Activated T-cell treated with anti-CD3 and anti-CD28 coated beads, Interleukin-2, amount 50 U/mL, for 72 hours (primary cell): Measurements from ENCODE around the gene FGF6. TPM values are rescaled to one million over a fixed set of nuclear protein-coding genes. Genes with fewer than 3 reads are reported as not detected.

Experiments
- ATAC-seq, 2 donors: fragments of 150-1000 bp; cut with Tn5 transposase; replicated peaks in 1 of 2; 2 replicates each; pipeline ENCODE4 v1.10.0; 2021; ENCODE audit warnings: moderate library complexity in 2 of 2, mild to moderate bottlenecking in 1 of 2
- DNase-seq, 2 donors: peaks; one replicate each; pipeline ENCODE4 v3.0.0; 2021 to 2022; ENCODE audit warnings: mixed read lengths in 1 of 2
- H3K27ac Mint-ChIP-seq: one replicate; pipeline ENCODE4 v1.8.0; 2022; ENCODE audit warnings: mild to moderate bottlenecking, moderate library complexity, mixed read lengths
- H3K27me3 Mint-ChIP-seq: one replicate; pipeline ENCODE4 v1.8.0; 2022; ENCODE audit warnings: low read depth, mixed read lengths
- H3K36me3 Mint-ChIP-seq, 2 donors: one replicate each; pipeline ENCODE4 v1.8.0; 2022; ENCODE audit warnings: mixed read lengths in 2 of 2, mild to moderate bottlenecking in 1 of 2; ENCODE audit not compliant: insufficient read depth in 2 of 2
- H3K4me1 Mint-ChIP-seq: one replicate; pipeline ENCODE4 v1.8.0; 2022; ENCODE audit warnings: low read depth, mixed read lengths
- H3K4me3 Mint-ChIP-seq, 2 donors: one replicate each; pipeline ENCODE4 v1.8.0; 2022; ENCODE audit warnings: mild to moderate bottlenecking in 2 of 2, mixed read lengths in 2 of 2, moderate library complexity in 2 of 2
- H3K9me3 Mint-ChIP-seq, 2 donors: one replicate each; pipeline ENCODE4 v1.8.0; 2022; ENCODE audit warnings: mixed read lengths in 2 of 2
- total RNA-seq, 2 donors: library from RNA; stranded (reverse); gene quantifications; one replicate each; pipeline ENCODE4 v1.2.3, GENCODE V29; 2022

The FGF6 gene
- total RNA-seq, 2 donors from 2014 or later = not detected

DNA sequence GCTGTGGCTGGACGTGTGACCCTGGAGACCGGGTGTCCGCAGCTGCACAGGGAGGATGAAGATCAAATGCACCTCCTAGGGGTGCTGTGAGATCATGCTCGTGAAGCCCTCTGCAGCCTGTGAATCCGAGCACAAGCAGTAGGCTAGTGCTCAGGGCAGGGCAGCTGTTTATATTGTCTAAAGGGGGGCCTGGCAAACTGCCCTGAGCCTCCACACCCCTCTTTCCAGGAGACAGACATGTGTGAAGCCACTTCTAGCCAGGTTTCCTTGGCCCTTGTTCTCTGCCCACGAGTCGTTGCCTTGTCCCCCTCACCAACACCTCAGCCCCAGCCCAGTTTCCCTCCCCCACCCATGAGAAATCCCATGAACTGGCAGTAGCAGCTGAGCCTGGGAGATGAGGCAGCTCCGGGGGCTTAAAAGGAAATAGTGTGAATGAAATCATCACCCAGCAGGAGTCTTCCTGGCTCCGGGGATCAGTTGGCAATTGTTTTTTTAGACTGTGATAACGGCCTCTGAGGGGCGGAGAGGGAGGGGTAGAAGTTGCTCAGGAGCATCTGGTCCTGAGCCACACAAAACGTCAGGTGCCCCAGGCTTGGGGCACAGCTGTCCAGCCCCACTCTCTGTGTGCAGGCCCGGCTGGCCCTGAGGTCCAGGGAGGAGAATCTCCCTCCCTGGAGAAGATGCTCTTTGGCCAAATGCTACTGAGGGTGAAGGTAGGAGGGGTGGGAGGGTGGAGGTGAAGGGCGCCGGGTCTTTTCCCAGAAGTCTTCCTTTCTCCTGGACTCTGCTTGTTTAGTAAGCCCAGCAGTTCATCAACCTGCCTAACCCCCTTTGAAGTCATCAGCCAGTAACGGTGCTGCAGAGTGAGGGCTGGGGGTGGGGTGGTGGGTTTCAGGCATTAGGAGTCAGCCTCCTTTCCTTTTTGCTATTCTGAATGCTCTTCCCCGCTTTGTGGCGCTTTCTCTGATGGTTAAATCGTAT, 4.0 kb downstream of the FGF6 start:
- Mint-ChIP-seq H3K36me3 (no peaks in the 10 kb centered on the region), H3K27ac (no peak overlapping the region), H3K4me3 (no peak overlapping the region), H3K27me3 (no peaks in the 10 kb centered on the region), H3K9me3 (no peaks in the 10 kb centered on the region), H3K4me1 (peaks cover 5% of the 10 kb centered on the region)
- ATAC-seq (no peak), DNase-seq (no peak)

DNA sequence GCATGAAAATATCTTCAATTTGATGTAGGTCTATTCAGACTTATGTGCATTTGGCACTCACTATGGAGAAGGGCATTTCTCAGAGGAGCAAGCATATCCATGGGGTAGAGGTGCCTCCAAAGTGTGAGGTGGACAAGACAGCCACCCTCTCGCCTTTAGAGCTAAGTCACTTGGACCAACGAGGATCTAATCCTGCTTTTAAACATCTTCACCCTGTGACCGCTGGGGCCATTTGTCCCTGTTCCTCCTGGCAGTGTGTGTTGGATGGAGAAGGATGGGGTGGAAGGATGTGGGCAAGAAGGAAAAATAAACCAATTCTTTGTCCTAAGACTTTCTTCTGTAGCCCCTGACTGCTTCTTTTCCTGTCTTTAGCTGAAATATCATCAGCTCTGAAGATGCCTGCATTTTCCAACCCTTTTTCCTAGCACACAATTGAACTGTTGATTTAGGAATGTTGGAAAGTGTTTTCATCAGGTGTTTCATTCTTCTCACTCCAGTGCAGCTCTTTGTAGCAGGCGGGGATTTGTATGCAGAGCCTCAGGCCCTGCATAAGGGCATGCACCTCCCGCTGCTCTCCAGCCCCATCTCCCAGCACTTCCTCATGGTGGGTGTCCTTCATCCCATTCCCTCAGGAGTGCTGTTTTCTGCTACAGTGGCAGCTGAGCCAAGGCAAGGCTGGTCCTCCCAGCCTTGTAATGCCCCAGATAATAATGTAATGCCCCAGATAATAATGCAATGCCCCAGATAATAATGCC, 5.3 kb downstream of the FGF6 start:
- no peak for DNase-seq

DNA sequence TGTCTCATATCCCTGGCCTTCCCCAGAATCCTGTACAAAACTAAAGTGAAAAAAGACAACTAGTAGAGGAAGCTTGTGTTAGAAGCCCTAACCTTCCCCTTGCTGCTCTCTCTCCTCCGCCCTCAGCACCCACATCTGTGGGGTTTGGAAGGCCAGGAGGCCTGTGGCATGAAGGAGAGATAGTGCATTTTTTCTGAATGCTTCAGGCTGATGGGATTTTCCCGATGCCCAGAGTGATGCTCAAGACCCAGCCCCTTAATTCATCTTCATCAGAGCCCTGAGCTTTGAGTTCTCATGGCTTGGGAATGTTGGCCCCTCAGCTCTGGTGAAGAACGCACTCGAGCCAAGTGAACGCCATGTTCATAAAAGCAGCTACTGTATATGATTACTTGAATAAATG, 5.9 kb downstream of the FGF6 start:
- Mint-ChIP-seq H3K36me3 (no peaks in the 10 kb centered on the region), H3K9me3 (no peaks in the 10 kb centered on the region), H3K27ac (peak overlapping the region; percentile 50), H3K4me1 (peaks cover 5% of the 10 kb centered on the region), H3K27me3 (no peaks in the 10 kb centered on the region), H3K4me3 (no peak overlapping the region)
- ATAC-seq (no peak), DNase-seq (no peak)

More for the DNA sequence above, 5.3 kb downstream of the FGF6 start:
- no peak for ATAC-seq
- no peaks in the 10 kb centered on the region for H3K36me3 Mint-ChIP-seq
- no peaks in the 10 kb centered on the region for H3K27me3 Mint-ChIP-seq
- H3K4me1 Mint-ChIP-seq = peaks cover 5% of the 10 kb centered on the region
- no peak overlapping the region for H3K4me3 Mint-ChIP-seq
- no peak overlapping the region for H3K27ac Mint-ChIP-seq
- H3K9me3 Mint-ChIP-seq = no peaks in the 10 kb centered on the region

DNA sequence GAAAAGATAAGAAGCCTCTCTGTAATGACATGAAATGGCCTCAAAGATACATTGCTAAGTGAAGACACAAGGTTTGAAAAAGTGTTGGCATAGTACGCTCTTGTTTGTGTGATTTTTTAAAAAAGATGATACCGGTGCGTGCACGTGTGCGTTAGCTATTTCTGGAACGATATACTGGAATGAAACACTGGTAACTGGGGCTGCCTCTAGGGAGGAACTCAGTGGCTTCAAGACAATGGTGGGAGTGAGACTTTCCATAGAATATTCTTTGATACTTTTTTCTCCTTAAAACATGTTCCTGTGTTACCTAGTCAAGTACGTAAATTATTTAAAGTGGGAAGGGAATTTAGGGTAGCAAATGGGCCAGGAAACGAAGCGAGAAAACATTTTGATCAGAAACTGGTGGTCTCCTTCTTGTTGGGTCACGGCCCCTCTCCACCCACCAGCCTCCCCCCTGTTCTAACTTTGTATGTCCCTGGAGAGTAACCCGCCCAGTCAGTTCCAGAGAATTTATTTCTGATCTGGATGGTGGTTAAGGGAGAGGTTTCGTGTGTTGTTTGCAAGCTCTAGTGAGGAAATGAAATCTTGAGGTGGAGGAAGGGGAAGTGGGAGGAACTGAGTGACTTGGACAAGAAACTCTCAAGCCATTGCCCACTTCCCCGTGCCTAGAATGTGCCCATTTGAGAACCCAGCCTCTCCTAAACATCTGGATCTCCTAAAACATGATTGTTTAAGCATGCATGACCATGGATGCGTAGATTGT, 6.6 kb downstream of the FGF6 start:
- DNase-seq (no peak), ATAC-seq (no peak)
- peak overlapping the region; percentile 50 for H3K27ac Mint-ChIP-seq
- no peak overlapping the region for H3K4me3 Mint-ChIP-seq
- no peaks in the 10 kb centered on the region for H3K36me3 Mint-ChIP-seq
- no peaks in the 10 kb centered on the region for H3K9me3 Mint-ChIP-seq
- peaks cover 5% of the 10 kb centered on the region for H3K4me1 Mint-ChIP-seq
- H3K27me3 Mint-ChIP-seq = no peaks in the 10 kb centered on the region

DNA sequence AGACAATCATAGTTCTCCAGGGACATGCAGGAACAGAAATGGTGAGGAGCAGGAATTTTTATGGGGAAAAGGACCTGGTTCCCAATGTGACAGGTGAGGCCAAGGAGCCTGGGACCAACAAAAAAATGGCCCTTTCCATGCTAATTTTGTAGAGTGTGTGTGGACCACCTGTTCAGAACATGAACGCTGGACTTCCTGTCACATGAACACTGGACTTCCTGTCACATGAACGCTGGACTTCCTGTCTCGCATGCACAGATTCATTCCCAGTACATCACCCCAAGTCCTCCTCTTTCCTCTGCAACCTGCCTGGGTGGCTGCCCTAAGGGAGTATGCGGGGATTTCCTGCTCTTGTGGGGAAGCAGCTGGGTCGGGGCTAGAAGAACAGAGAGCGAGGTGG, 10.1 kb downstream of the FGF6 start:
- no peak overlapping the region for H3K4me3 Mint-ChIP-seq
- no peaks in the 10 kb centered on the region for H3K9me3 Mint-ChIP-seq
- no peaks in the 10 kb centered on the region for H3K27me3 Mint-ChIP-seq
- no peak for ATAC-seq
- no peak overlapping the region for H3K27ac Mint-ChIP-seq
- DNase-seq = no peak
- peaks cover 5% of the 10 kb centered on the region for H3K4me1 Mint-ChIP-seq
- H3K36me3 Mint-ChIP-seq = no peaks in the 10 kb centered on the region

DNA sequence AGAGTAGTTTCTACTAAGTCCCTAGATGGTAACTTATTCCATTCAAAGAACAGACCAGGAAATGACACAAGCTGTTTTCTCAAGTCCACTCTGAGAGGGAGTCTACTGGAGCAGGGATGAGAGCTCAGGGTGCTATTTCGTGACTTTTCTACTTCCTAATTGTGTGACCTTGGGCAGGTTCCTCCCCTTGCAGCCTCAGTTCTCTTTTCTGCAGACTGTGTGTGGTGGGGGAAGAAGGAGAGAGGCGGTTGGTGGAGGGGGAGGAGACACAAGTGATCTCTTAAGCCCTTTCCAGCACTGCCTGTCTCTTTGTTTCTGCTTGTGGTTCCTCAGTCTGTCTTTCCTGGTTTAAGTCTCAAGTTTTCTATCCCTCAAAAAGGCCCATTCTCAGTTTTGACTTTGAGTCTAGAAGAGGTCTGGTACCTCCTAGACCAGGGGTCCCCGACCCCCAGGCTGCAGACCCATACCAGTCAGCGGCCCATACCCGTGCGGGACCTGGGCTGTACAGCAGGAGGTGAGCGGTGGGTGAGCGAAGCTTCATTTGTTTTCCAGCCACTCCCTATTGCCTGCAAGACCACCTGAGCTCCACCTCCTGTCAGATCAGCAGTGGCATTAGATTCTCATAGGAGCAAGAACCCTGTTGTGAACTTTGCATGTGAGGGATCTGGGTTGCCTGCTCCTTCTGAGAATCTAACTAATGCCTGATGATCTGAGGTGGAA, 10.7 kb downstream of the FGF6 start:
- Mint-ChIP-seq H3K9me3 (no peaks in the 10 kb centered on the region), H3K4me3 (no peak overlapping the region), H3K4me1 (peaks cover 5% of the 10 kb centered on the region), H3K36me3 (no peaks in the 10 kb centered on the region), H3K27me3 (no peaks in the 10 kb centered on the region), H3K27ac (no peak overlapping the region)
- ATAC-seq = no peak
- no peak for DNase-seq

DNA sequence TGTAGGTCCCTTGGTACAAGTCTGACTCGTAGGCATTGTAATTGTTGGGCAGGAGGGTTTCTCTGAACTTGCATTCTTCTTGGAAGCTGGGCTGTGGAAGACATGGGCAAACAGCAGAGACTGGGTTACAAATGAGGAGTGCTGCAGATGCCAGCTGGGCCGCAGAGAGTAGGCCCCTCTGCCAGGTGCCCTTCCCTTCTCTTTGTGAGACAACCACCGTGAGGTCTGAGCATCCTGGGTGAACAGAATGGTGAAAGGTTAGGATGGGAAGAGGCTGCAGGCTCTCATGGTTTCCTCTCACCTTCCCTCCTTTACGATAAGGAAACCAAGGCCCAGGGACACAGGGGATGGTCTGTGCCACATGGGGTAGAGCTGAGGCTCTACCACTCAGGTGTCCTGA, 11.3 kb downstream of the FGF6 start:
- H3K4me1 Mint-ChIP-seq = peaks cover 4% of the 10 kb centered on the region
- H3K36me3 Mint-ChIP-seq = no peaks in the 10 kb centered on the region
- DNase-seq = no peak

DNA sequence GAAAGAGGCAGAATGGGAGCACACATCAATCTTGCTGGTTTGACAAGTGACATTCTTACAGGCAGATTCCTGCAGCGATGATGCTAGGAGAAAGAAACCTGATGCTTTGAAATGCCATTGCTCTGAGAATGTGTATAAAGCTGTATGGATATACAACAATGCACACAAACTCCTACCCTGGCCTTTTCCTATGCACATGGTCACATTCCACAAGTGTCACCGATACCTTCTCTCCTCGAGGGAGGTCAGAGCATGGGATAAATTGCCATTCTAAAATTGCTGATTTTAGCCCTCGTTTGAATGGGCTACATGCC, 11.9 kb downstream of the FGF6 start:
- Mint-ChIP-seq H3K4me1 (no peaks in the 10 kb centered on the region), H3K36me3 (no peaks in the 10 kb centered on the region), H3K4me3 (no peak overlapping the region), H3K27ac (no peak overlapping the region), H3K27me3 (no peaks in the 10 kb centered on the region), H3K9me3 (no peaks in the 10 kb centered on the region)
- DNase-seq (no peak), ATAC-seq (no peak)

More for the DNA sequence above, 11.3 kb downstream of the FGF6 start:
- ATAC-seq = no peak
- H3K9me3 Mint-ChIP-seq = no peaks in the 10 kb centered on the region
- H3K27ac Mint-ChIP-seq = no peak overlapping the region
- no peak overlapping the region for H3K4me3 Mint-ChIP-seq
- no peaks in the 10 kb centered on the region for H3K27me3 Mint-ChIP-seq

DNA sequence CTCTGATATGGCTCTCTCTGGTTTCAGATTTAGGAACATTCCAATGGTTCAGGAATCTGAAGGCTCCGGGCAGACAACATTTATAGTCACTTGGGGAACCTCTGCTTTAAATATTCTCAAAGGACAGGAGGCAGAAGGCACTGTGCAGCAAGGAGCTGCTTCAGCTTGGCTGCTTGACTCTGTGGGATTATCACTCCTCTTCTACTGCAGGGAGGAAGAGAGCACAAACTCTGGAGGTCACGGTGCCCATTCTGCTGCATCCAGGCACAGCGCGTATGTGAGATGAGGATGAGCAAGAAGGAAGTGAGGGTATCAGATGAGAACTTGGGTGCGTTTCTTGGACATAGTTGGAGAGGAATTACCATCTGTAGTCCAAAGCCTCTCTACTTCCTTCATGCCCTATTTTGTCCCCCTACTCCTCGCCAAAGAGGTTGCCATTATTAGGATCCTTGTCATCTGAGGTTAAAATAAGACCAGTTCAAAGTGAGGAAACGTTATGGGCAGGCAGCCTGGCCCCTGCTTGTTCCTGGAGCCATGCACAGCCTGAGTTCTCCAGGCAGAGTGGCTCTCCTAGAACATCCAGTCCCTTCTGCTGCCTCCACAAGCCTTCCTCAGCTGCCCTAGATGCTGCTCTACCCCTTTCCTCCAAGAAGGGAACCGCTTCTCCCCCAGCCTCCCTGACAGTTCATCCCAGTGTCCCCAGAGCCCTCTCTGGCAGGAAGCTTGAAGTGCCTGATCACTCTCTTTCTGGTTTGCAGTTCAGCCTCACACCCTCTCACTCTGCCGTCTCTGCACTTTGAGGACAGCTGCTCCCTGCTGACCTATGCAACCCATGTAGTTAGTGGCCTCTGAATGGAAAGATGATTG, 12.5 kb downstream of the FGF6 start:
- no peak overlapping the region for H3K27ac Mint-ChIP-seq
- H3K9me3 Mint-ChIP-seq = no peaks in the 10 kb centered on the region
- peaks cover 2% of the 10 kb centered on the region for H3K27me3 Mint-ChIP-seq
- no peak for ATAC-seq
- no peaks in the 10 kb centered on the region for H3K36me3 Mint-ChIP-seq
- no peak for DNase-seq
- no peaks in the 10 kb centered on the region for H3K4me1 Mint-ChIP-seq
- H3K4me3 Mint-ChIP-seq = no peak overlapping the region

DNA sequence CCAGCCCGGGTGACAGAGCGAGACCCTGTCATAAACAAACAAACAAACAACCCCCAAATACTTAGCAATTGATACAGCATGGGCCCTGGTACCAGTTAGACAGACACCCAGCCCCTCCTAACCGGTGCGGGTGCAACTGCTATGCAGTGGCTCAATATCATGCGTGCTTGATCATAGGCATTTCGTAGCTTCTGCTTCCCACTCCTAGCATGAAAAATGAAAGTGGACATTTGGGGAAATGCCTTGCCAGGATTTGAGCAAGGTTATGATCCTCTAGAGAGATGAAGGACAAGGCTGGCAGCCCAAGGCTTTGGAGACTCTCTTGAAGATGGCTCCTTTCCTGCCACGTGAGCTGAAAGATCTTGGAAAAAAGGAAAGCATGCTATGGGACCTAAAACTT, 13.7 kb downstream of the FGF6 start:
- Mint-ChIP-seq H3K4me1 (no peaks in the 10 kb centered on the region), H3K27me3 (peaks cover 6% of the 10 kb centered on the region), H3K27ac (no peak overlapping the region), H3K4me3 (no peak overlapping the region), H3K36me3 (no peaks in the 10 kb centered on the region), H3K9me3 (no peaks in the 10 kb centered on the region)
- no peak for ATAC-seq
- DNase-seq = no peak

DNA sequence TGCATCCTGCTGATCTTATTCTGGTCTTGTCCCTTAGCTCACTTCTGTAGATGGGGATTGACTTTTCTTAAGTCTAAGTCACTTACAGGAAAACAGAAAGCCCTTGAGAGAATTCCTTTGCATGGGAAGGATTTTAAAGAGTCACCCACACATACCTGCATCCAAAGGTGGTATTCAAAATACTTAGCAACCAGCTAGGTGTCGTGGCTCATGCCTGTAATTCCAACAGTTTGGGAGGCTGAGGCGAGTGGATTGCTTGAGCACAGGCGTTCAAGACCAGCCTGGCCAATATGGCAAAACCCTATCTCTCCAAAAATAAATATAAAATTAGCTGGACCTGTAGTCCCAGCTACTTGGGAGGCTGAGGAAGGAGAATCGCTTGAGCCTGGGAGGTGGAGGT, 14.2 kb downstream of the FGF6 start:
- peaks cover 6% of the 10 kb centered on the region for H3K27me3 Mint-ChIP-seq
- no peak for DNase-seq
- no peak overlapping the region for H3K27ac Mint-ChIP-seq
- no peak overlapping the region for H3K4me3 Mint-ChIP-seq
- ATAC-seq = no peak
- H3K9me3 Mint-ChIP-seq = no peaks in the 10 kb centered on the region
- no peaks in the 10 kb centered on the region for H3K36me3 Mint-ChIP-seq
- H3K4me1 Mint-ChIP-seq = no peaks in the 10 kb centered on the region

DNA sequence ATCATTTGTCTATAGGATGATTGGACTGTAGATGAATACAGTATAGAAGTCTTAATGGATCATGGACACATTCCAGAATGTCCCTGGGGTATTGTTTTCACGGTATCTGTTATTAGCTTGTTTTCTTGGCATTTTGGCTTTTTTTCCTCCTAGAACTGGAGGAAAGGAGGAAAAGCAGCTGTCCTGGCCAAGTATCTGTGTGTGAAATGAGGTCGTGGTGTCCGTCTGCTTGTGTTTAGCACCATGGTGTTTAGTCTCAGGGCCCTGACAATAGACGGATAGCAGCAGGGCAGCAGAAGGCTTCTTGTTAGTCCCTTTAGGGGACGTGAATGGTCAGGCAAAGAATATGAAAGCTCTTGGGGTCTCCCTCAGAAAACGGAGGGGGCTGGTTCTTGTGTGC, 21.2 kb downstream of the FGF6 start:
- H3K9me3 Mint-ChIP-seq = no peaks in the 10 kb centered on the region
- peaks cover 5% of the 10 kb centered on the region for H3K4me1 Mint-ChIP-seq
- ATAC-seq = no peak
- peaks cover 11% of the 10 kb centered on the region for H3K27me3 Mint-ChIP-seq
- no peak for DNase-seq
- no peak overlapping the region for H3K4me3 Mint-ChIP-seq
- no peak overlapping the region for H3K27ac Mint-ChIP-seq
- H3K36me3 Mint-ChIP-seq = no peaks in the 10 kb centered on the region
